ENCODE data around the gene PTTG1IP. TPM values are rescaled to one million over a fixed set of nuclear protein-coding genes. Genes with fewer than 3 reads are reported as not detected.

The PTTG1IP gene
- total RNA-seq, 6 donors from 2014 or later: 150 to 316 (median 247) TPM

- Histone ChIP-seq H3K4me1 (peaks cover 26 to 34% (median 29%) of the 10 kb centered on the region in 4 donors), H3K36me3 (peaks cover 0 to 11% (median 2%) of the 10 kb centered on the region in 4 donors), H3K9me3 (no peaks in the 10 kb centered on the region), H3K27me3 (no peaks in the 10 kb centered on the region), H3K27ac (no peak overlapping the region), H3K4me3 (no peak overlapping the region)
- ATAC-seq (ENCODE audit: low FRiP score in 2 of 2) (no peak), DNase-seq (no peak)
- TF ChIP-seq POLR2AphosphoS5 (IDR thresholded peaks at IDR 0.05): no peak
- no peak for TF ChIP-seq EP300 (IDR thresholded peaks at IDR 0.05)
- no peak for TF ChIP-seq CTCF (IDR thresholded peaks at IDR 0.05)
- no peak for TF ChIP-seq POLR2A (IDR thresholded peaks at IDR 0.05)
- WGBS, 2 donors: 32 to 61% methylated on average over 1 of the region's 1 CpG
Observed at GRCh38 chr21:44799646-44800045, 73.8 kb downstream of the PTTG1IP start.

Other genes starting within 250 kb of the PTTG1IP start
- gene KRTAP10-9, start 246.6 kb downstream of the PTTG1IP start, total RNA-seq: not detected
- not detected for gene KRTAP10-10, start 236.3 kb downstream of the PTTG1IP start, total RNA-seq
- not detected for gene KRTAP10-11, start 227.3 kb downstream of the PTTG1IP start, total RNA-seq
- not detected for gene KRTAP12-4, start 219.0 kb downstream of the PTTG1IP start, total RNA-seq
- gene KRTAP12-3, start 215.8 kb downstream of the PTTG1IP start, total RNA-seq: not detected
- not detected for gene KRTAP12-2, start 206.8 kb downstream of the PTTG1IP start, total RNA-seq
- gene KRTAP12-1, start 191.5 kb downstream of the PTTG1IP start, total RNA-seq: not detected
- not detected for gene KRTAP10-12, start 176.5 kb downstream of the PTTG1IP start, total RNA-seq
- under 1 TPM in 2 of 6 donors, not detected in 4; 0.14 to 0.17 TPM for gene TSPEAR, start 162.1 kb downstream of the PTTG1IP start, total RNA-seq
- gene UBE2G2, start 71.9 kb downstream of the PTTG1IP start, total RNA-seq: 100 to 1,000 TPM in 1 of 6 donors, 10 to 100 TPM in 5; 74.4 to 218 (median 80.1) TPM
- gene SUMO3, start 55.6 kb downstream of the PTTG1IP start, total RNA-seq: 10 to 100 TPM; 46.1 to 97.6 (median 73.2) TPM
- 100 to 1,000 TPM in 5 of 6 donors, 10 to 100 TPM in 1; 73.1 to 435 (median 149) TPM for gene ITGB2, start 47.2 kb upstream of the PTTG1IP start, total RNA-seq
- gene SLX9, start 66.3 kb upstream of the PTTG1IP start, total RNA-seq: 10 to 100 TPM in 5 of 6 donors, 1 to 10 TPM in 1; 5.5 to 34.6 (median 22.8) TPM
- 10 to 100 TPM; 26.5 to 94.3 (median 42.4) TPM for gene ADARB1, start 200.9 kb upstream of the PTTG1IP start, total RNA-seq

Measured in upper lobe of left lung (tissue), 6 donors.